ENCODE results near the gene MED16. TPM values are rescaled to one million over a fixed set of nuclear protein-coding genes. Genes with fewer than 3 reads are reported as not detected.

Gene MED16
- total RNA-seq, 1 donor from 2014 or later = 74.2 TPM

DNA sequence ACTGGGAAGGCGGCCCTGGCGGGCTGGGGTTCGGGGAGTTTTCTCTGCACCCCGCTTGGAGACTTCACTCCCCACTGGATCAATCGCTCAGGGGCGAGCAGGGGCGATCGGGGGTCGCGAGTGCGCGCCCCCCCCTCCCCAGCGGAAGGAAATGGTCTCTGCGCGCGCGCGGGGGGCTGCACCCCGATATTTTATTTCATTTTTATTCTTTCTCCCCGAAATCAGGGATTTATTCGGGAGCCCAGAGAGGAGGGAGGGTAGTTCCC, 33.3 kb upstream of the MED16 start:
- no peaks in the 10 kb centered on the region for H3K9me3 Mint-ChIP-seq
- no peak overlapping the region for H3K27ac Mint-ChIP-seq
- H3K27me3 Mint-ChIP-seq = peaks cover 4% of the 10 kb centered on the region
- H3K4me3 Mint-ChIP-seq = peak overlapping the region; percentile 79
- no peaks in the 10 kb centered on the region for H3K36me3 Mint-ChIP-seq
- TF ChIP-seq, protein P1, sequence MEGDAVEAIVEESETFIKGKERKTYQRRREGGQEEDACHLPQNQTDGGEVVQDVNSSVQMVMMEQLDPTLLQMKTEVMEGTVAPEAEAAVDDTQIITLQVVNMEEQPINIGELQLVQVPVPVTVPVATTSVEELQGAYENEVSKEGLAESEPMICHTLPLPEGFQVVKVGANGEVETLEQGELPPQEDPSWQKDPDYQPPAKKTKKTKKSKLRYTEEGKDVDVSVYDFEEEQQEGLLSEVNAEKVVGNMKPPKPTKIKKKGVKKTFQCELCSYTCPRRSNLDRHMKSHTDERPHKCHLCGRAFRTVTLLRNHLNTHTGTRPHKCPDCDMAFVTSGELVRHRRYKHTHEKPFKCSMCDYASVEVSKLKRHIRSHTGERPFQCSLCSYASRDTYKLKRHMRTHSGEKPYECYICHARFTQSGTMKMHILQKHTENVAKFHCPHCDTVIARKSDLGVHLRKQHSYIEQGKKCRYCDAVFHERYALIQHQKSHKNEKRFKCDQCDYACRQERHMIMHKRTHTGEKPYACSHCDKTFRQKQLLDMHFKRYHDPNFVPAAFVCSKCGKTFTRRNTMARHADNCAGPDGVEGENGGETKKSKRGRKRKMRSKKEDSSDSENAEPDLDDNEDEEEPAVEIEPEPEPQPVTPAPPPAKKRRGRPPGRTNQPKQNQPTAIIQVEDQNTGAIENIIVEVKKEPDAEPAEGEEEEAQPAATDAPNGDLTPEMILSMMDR (conservative IDR thresholded peaks at IDR 0.05) = no peak
- DNase-seq (ENCODE audit: extremely low spot score, unreplicated experiment) = no peak
- H3K4me1 Mint-ChIP-seq (ENCODE audit: unreplicated experiment) = peaks cover 5% of the 10 kb centered on the region

DNA sequence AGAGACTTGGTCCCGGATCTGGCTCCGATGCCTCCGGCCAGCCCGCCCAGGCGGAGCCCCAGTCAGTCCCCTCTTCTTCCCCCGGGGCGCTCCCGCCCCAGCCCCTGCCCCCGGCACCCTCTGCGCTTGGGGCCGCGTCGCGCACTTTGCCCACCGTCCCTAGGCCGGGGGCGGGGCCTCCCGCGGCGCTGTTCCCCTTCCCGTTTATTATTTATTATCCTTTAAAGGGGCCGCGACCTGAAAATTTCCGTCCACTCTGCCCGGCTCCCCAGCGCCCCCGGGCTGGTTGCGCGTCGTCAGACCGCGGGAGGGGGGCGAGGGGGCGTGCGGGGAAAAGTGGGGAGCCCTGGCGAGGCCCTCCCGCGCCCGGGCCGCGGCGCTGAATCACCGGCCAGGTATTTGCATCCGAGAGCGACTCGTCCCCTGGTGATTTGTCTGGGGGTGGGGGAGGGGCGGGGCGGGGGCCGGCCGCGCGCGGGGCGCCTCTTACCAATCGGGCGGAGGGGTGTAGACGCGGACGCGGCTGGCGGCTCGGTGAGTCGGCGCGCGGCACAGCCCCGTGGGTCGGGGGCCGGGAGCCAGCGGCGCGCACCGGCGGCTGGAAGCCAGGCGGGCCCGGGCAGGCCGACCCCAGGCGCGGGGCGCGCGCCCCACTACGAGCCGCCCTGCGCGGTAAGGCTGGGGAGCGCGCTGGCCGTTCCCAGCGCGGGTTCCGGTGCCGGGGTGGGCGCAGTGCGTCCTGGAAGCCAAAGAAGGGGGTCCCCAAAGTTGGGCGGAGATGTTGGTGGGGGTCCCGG, 32.7 kb upstream of the MED16 start, which contains the start of gene ARID3A:
Gene ARID3A, plus strand, starts transcription at position 510 of the 797 bp plus-strand sequence. CDS start 3,494 bp downstream, outside the sequence.
- H3K27ac Mint-ChIP-seq = peak within 1 kb of the TSS; percentile 50
- TF ChIP-seq, protein P1 (conservative IDR thresholded peaks at IDR 0.05) = no peak
- DNase-seq (ENCODE audit: extremely low spot score, unreplicated experiment) = peak; percentile 85
- H3K36me3 Mint-ChIP-seq = no peaks in the 10 kb centered on the region
- peaks cover 9% of the 10 kb centered on the region for H3K27me3 Mint-ChIP-seq
- H3K4me3 Mint-ChIP-seq = peak within 1 kb of the TSS; percentile 90
- no peaks in the 10 kb centered on the region for H3K9me3 Mint-ChIP-seq
- H3K4me1 Mint-ChIP-seq (ENCODE audit: unreplicated experiment) = peaks cover 5% of the 10 kb centered on the region

GRCh38 chr19:925087-925525, 32.1 kb upstream of the MED16 start:
- DNase-seq (ENCODE audit: extremely low spot score, unreplicated experiment) = no peak
- H3K9me3 Mint-ChIP-seq = no peaks in the 10 kb centered on the region
- H3K4me1 Mint-ChIP-seq (ENCODE audit: unreplicated experiment) = peaks cover 5% of the 10 kb centered on the region
- peak overlapping the region; percentile 50 for H3K27ac Mint-ChIP-seq
- peaks cover 11% of the 10 kb centered on the region for H3K27me3 Mint-ChIP-seq
- no peaks in the 10 kb centered on the region for H3K36me3 Mint-ChIP-seq
- H3K4me3 Mint-ChIP-seq = peak overlapping the region; percentile 82
- TF ChIP-seq, protein P1 (conservative IDR thresholded peaks at IDR 0.05) = no peak

DNA sequence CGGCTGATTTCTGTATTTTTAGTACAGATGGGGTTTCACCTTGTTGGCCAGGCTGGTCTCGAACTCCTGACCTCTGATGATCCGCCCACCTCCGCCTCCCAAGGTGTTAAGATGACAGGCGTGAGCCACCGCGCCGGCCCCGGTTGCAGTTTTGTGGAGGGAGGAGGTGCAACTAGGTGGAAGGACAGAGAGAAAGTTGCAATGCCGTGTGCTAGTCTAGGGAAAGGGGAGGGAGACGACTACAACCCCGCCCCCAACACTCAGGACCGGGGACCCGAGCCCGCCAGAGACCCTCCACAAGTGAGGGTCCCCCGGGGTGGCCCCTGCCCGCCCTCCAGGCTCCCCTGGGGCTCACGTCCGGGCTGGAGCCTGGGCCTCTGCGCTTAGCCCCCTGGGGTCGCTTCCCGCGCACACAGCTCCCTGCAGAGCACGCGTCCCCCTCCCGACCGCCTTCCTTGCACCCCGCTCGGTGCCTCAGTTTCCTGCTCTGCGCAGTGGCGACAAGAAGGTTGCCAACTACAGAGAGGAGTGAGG, 31.6 kb upstream of the MED16 start:
- Mint-ChIP-seq H3K27ac (no peak overlapping the region), H3K36me3 (no peaks in the 10 kb centered on the region)
- DNase-seq (ENCODE audit: extremely low spot score, unreplicated experiment) = peak; percentile 70

GRCh38 chr19:920051-920864, 27.3 kb upstream of the MED16 start:
- TF ChIP-seq, protein P1 (conservative IDR thresholded peaks at IDR 0.05) = no peak
- no peaks in the 10 kb centered on the region for H3K9me3 Mint-ChIP-seq
- no peaks in the 10 kb centered on the region for H3K36me3 Mint-ChIP-seq
- peaks cover 5% of the 10 kb centered on the region for H3K4me1 Mint-ChIP-seq (ENCODE audit: unreplicated experiment)
- DNase-seq (ENCODE audit: extremely low spot score, unreplicated experiment) = no peak
- peak overlapping the region; percentile 82 for H3K4me3 Mint-ChIP-seq
- H3K27me3 Mint-ChIP-seq = peaks cover 22% of the 10 kb centered on the region
- H3K27ac Mint-ChIP-seq = no peak overlapping the region

More for the DNA sequence above, 31.6 kb upstream of the MED16 start:
- peak overlapping the region; percentile 82 for H3K4me3 Mint-ChIP-seq
- TF ChIP-seq, protein P1 (conservative IDR thresholded peaks at IDR 0.05) = no peak
- no peaks in the 10 kb centered on the region for H3K9me3 Mint-ChIP-seq
- peaks cover 11% of the 10 kb centered on the region for H3K27me3 Mint-ChIP-seq
- H3K4me1 Mint-ChIP-seq (ENCODE audit: unreplicated experiment) = peaks cover 5% of the 10 kb centered on the region

All from type B pancreatic cell (in vitro differentiated cells).